ENCODE measurements around the gene KCTD4. TPM values are rescaled to one million over a fixed set of nuclear protein-coding genes. Genes with fewer than 3 reads are reported as not detected.
"Not testable (repeated sequence)": the region's sequence is repeated elsewhere in the genome, so short reads cannot be mapped to it uniquely, and the experiment has no call there.

The KCTD4 gene
- 7.8 TPM for total RNA-seq

GRCh38 chr13:45200701-45201232, at the start of gene KCTD4:
Gene KCTD4, minus strand, starts transcription at chr13:45201045. Its CDS starts 6,478 bp downstream, at chr13:45194567.
- DNase-seq (ENCODE audit: low spot score) = no peak

DNA sequence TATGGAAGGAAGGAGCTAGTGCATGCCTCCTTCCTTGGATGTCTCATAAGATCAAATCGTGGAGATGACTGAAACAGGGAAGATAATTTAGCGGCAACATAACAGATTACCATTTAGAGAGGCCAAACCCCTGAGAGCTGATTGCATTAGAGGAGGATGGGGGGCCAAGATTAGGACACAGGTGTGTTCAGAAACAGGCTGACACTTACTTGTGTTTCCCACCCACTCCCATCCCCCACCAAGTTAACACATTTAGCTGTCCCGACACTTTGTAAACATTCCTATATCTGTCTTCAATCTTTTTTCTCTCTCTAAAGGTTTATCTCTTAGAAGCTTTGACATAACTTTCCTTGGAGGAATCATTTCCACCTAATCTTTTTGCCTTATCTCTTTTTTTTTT, 48.8 kb upstream of the KCTD4 start:
- no peak for DNase-seq (ENCODE audit: low spot score)

- DNase-seq (ENCODE audit: low spot score) = not testable (repeated sequence)
These were observed 43.9 kb upstream of the KCTD4 start for GRCh38 chr13:45244736-45245135.

- peak; percentile 37 for DNase-seq (ENCODE audit: low spot score)
These were observed 42.2 kb upstream of the KCTD4 start for GRCh38 chr13:45243077-45243476.

GRCh38 chr13:45242524-45242923, 41.7 kb upstream of the KCTD4 start:
- no peak for DNase-seq (ENCODE audit: low spot score)

DNA sequence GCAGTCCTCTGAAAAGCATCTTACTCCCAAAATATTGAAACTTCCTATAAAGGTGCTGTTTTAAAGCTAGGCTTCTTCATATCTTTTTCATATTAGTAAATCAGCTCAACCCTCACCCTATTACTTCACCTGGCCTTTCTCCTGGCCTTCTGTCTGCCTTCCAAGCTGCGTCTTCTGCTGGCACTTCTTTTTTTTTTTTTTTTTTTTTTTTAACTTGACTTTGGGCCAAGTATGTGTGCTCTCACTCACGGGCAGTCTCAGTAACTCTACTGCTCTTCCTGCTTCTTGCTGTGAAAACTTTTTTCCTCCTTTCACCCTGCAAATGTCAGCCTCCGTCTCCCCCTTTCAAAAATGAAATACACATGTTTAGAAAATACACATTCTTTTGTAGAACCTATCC, 41.2 kb upstream of the KCTD4 start:
- DNase-seq (ENCODE audit: low spot score) = no peak

- no peak for DNase-seq (ENCODE audit: low spot score)
These were observed 39.3 kb upstream of the KCTD4 start for GRCh38 chr13:45240143-45240542.

GRCh38 chr13:45238945-45239795, 38.3 kb upstream of the KCTD4 start:
- no peak for DNase-seq (ENCODE audit: low spot score)

DNA sequence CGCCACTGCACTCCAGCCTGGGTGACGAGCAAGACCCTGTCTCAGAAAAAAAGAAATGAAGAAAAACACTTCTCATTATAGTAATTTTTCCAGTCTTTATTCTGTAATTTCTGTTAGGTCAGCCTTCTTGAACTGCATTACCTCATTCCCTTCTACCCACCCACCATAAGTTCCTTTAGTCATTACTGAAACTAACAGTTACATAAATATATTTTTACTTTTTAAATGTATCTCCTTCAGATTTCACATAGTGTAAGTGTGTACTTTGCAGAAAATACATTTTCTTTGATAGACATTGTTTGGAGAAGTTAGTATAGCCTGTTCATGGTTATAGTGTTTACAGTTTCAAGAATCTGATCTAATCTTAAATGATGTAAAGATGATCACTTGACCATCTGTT, 31.7 kb upstream of the KCTD4 start:
- no peak for DNase-seq (ENCODE audit: low spot score)

DNA sequence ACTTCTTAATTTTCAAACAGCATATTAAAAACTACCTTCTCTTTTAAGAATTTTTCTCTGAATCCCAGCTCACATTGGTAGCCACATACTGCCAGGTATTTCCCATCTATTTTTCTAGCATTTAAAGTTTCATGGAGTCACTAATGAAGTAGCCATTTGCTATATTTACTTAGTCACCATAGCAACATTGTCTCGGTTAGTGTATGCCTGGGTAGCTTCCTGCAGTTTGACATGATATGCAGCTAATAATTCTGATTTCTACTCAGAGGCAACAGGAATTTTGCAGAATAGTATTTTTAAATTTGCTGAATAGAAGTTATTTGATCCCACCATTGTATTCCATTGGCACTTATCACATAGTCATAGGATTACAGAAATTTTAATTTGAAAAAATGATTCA, 30.9 kb upstream of the KCTD4 start:
- DNase-seq (ENCODE audit: low spot score) = no peak

DNA sequence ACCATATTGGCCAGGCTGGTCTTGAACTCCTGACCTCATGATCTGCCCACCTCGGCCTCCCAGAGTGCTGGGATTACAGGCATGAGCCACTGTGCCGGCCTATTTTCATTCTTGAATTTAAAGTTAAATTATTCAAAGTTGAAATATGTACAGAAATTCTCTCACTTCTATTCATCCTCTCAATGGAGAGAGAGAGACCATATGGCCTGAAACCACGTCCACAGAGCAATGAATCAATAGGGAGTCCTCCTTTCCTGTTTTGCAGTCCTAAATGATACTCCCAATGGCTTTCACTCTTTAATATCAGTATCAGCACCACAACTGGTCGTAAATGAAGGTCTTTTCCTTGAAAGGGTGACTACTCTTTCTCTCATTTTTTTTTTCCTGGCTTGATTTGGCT, 30.5 kb upstream of the KCTD4 start:
- no peak for DNase-seq (ENCODE audit: low spot score)

GRCh38 chr13:45229172-45229571, 28.3 kb upstream of the KCTD4 start:
- DNase-seq (ENCODE audit: low spot score) = no peak

- no peak for DNase-seq (ENCODE audit: low spot score)
These were observed 27.2 kb upstream of the KCTD4 start for GRCh38 chr13:45228002-45228401.

DNA sequence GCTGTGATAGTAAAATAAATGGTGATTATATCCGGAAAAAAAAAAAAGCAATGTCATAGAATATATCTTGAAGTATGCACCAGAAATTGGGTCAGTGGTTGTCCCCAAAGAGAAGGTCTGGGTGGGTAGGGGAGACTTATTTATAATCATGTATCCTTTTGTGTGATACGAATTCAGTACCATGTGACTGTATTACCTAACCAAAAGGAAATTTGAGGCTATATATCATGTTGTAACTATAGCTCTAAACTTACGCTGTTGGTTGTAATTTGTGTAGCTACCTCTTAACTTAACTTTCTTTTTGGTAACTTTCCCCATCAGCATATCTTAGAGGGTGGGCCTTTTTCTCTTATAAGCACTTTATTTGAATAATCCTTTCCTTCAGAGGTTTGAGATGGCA, 25.2 kb upstream of the KCTD4 start:
- DNase-seq (ENCODE audit: low spot score) = no peak

DNA sequence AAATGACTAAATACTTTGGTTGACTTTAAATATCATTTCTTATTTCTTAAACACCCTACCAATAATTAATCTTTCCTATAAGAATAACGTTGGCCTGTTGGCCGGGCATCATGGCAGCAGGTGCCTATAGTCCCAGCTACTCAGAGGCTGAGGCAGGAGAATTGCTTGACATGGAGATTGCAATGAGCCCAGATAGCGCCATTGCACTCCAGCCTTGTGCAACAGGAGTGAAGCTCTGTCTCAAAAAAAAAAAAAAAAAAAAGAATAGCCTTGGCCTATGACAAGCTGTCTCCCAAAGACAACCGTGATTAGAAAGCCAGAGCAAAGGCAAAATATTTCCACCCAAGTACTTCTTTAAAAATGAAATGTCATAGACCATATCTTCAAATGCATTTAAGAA, 24.5 kb upstream of the KCTD4 start:
- no peak for DNase-seq (ENCODE audit: low spot score)

DNA sequence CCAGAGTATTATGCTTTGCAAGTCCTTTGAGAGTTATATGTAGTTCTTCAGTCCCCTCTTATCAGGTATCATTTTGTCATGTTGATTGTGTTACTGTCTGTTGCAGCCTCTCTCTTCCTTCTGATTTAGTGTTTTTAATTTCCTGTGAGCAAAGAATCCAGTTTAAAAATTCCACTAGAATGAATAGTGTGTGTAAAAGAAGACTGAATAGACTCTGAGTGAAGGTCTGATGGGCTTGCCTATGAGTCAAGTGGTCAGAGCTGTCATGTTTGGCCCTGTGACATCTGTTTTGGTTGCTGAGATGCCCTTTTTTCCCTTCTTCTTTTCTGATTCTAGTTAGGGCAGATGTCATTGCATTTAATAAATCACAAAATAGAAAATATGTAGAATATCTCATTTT, 23.3 kb upstream of the KCTD4 start:
- DNase-seq (ENCODE audit: low spot score) = no peak

GRCh38 chr13:45222919-45223318, 22.1 kb upstream of the KCTD4 start:
- no peak for DNase-seq (ENCODE audit: low spot score)

DNA sequence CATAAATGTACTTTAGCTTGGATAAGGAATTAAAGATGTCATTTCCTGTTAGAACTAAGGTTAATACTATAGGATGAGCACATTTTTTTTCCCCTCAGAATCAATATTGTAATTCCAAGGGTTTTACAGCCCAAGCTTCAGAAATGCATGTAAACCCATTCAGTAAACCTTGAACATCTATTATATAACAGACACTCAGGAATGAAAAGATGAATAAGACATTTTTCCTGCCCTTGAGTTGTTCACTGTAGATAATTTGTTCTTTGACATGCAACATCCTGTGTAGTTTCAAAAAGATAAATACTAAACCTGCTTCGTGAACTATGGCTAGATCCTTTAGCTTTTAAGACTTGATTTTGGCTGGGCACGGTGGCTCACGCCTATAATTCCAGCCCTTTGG, 21.7 kb upstream of the KCTD4 start:
- no peak for DNase-seq (ENCODE audit: low spot score)

DNA sequence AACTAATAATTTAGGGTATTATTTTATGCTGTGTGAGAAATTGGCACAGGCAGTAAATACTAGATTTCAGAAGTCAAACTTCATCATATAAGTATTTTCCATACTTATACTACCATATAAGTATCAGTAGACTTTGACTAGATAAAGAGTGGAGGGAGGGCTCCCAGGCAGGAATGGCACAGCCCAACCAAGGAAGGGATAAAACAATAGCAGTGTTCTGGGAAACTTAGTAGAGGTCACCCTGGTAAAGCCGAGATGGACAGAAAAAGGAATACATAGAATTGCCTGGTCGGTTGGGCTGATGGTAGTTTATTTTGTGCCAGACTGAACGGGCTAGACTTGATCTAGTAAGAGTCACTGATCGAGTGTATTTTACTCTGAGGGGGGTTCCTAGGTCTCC, 19.6 kb upstream of the KCTD4 start:
- DNase-seq (ENCODE audit: low spot score) = no peak

DNA sequence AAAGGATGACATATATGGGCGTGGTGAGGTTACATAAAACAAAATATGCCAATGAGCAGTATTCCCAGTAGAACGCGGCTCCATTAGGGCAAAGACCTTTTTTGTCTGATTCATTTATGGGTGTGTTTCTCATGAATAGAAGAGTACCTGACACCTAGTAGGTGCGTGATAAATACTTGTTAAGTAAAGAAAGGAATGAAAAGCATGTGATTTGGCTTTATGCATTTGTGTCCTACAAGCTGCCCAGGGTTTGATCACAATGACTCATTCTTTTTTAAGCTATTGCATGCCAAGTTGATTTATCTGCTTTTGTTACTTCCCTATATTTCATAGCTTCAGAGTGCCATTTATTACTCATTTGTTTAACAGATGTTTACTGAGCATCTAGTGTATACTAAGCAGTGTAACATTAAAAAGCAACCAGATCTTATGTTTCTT, 19.1 kb upstream of the KCTD4 start:
- DNase-seq (ENCODE audit: low spot score) = peak; percentile 21

GRCh38 chr13:45219123-45219891, 18.5 kb upstream of the KCTD4 start:
- peak; percentile 16 for DNase-seq (ENCODE audit: low spot score)

GRCh38 chr13:45218689-45219088, 17.8 kb upstream of the KCTD4 start:
- DNase-seq (ENCODE audit: low spot score) = no peak

DNA sequence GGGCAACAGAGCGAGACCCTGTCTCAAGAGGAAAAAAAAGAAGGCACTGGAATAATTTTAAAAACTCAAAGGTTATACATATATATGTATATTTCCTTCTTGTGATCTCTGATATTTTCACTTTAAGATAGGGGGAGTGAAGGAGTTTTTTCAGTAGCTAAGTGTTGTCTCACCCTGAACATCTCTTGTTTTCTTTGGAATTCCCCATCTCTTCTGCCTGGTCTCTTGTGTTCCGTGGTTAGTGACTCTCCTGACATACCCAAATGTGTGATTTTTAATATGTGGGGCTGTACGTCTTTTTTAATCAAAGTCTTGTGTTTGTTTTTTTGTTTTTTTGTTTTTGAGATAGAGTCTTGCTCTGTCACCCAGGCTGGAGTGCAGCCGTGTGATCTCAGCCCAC, 15.3 kb upstream of the KCTD4 start:
- no peak for DNase-seq (ENCODE audit: low spot score)

All from mucosa of gallbladder (tissue), 1 donor.